ENCODE measurements around the gene CADM2.

GRCh38 chr3:85554153-85554552 is 595.4 kb downstream of the CADM2 start:
- TF ChIP-seq CTCF (IDR thresholded peaks at IDR 0.05; ENCODE audit: low read depth, low read length, poor library complexity, severe bottlenecking) (no peak), EZH2phosphoT487 (IDR thresholded peaks at IDR 0.05; ENCODE audit: borderline replicate concordance, low read length) (no peak)

Measured in DOHH2 (cell line).